Lower leg skin (tissue), 4 donors: ENCODE measurements around the gene DLGAP1. TPM values are rescaled to one million over a fixed set of nuclear protein-coding genes. Genes with fewer than 3 reads are reported as not detected.

Source experiments
- DNase-seq, 2 donors: peaks; one replicate each; pipeline ENCODE4 v3.0.0-alpha.2; 2019; ENCODE audit warnings: low spot score in 2 of 2
- H3K4me3 ChIP-seq: fragments of 200-600 bp; sonication (generic); 2 replicates; pipeline ENCODE4 v1.5.1; 2017; ENCODE audit warnings: mild to moderate bottlenecking, low read depth; ENCODE audit not compliant: poor library complexity, severe bottlenecking
- POLR2A ChIP-seq, 2 donors: fragments of 450-650 bp; IDR thresholded peaks; one replicate each; pipeline ENCODE4 v1.6.1; 2016 to 2017; ENCODE audit warnings: antibody characterized with exemption in 2 of 2, mild to moderate bottlenecking in 1 of 2, moderate library complexity in 1 of 2
- WGBS, 2 donors: methylation state at CpG; one replicate each; pipeline ENCODE4 v1.1.5; 2018; 5-methylcytosine and 5-hydroxymethylcytosine counted together
- intact Hi-C: fragments of 100-400 bp; cut with DNase I; formaldehyde crosslinking; loops from one replicate; pipeline ENCODE4 v1.15.0; 2023; ENCODE audit warnings: low total_unique reads
- total RNA-seq, 4 donors: library from RNA; depleted of rRNA; stranded (reverse); fragments of >200 nt; gene quantifications; one replicate each; pipeline ENCODE4 v1.1.0, GENCODE V29; 2016
- TF ChIP-seq, protein P1 (sequence below), 3 donors: fragments of 450-650 bp; IDR thresholded peaks; one replicate each; pipeline ENCODE4 v1.5.1; 2016; ENCODE audit warnings: antibody characterized with exemption in 3 of 3, mild to moderate bottlenecking in 3 of 3, moderate library complexity in 2 of 3

Gene DLGAP1
- total RNA-seq, 4 donors from 2014 or later: 0.34 to 1.3 (median 0.82) TPM

DNA sequence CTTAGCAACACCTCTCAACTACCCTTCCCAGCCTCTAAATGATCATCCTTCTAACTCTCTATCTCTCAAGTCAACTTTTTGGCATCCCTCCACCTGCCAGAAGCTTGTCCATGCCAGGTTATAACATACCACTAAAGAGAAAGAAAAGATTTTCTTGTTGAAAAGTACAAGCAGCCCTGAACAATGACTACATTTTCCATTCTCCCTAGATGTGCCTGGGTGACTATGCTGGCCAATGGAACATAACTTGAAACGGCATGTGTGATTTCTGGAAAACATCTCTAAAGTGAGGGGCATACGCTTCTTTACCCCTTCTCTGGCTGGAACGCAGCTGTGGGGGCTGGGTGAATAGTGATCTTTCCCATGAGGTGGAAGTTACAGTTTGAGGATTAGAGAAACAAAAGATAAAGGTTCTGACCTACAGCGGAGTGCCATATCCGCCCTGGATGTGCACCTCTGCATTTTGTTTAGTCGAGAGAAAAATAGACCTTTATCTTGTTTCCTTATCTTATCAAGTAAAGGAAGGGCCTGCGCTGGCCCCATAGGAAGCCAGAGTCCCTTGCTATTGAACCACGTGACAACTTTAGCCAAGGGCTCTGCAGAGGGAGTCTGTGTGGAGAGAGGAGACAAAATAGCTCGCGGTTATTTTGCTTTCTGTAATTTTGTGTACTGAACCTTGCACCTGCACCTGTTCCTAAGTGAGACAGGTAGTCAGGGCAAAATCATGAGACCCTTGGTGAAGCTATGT lies 568.4 kb downstream of the DLGAP1 start:
- DNase-seq: no peak
- no peak overlapping the region for H3K4me3 ChIP-seq
- intact Hi-C loops: no loop called here
- TF ChIP-seq, protein P1, sequence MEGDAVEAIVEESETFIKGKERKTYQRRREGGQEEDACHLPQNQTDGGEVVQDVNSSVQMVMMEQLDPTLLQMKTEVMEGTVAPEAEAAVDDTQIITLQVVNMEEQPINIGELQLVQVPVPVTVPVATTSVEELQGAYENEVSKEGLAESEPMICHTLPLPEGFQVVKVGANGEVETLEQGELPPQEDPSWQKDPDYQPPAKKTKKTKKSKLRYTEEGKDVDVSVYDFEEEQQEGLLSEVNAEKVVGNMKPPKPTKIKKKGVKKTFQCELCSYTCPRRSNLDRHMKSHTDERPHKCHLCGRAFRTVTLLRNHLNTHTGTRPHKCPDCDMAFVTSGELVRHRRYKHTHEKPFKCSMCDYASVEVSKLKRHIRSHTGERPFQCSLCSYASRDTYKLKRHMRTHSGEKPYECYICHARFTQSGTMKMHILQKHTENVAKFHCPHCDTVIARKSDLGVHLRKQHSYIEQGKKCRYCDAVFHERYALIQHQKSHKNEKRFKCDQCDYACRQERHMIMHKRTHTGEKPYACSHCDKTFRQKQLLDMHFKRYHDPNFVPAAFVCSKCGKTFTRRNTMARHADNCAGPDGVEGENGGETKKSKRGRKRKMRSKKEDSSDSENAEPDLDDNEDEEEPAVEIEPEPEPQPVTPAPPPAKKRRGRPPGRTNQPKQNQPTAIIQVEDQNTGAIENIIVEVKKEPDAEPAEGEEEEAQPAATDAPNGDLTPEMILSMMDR (IDR thresholded peaks at IDR 0.05): no peak
- no peak for TF ChIP-seq POLR2A (IDR thresholded peaks at IDR 0.05)
- 66 to 75% methylated on average over 10 of the region's 10 CpGs for WGBS, 2 donors

DNA sequence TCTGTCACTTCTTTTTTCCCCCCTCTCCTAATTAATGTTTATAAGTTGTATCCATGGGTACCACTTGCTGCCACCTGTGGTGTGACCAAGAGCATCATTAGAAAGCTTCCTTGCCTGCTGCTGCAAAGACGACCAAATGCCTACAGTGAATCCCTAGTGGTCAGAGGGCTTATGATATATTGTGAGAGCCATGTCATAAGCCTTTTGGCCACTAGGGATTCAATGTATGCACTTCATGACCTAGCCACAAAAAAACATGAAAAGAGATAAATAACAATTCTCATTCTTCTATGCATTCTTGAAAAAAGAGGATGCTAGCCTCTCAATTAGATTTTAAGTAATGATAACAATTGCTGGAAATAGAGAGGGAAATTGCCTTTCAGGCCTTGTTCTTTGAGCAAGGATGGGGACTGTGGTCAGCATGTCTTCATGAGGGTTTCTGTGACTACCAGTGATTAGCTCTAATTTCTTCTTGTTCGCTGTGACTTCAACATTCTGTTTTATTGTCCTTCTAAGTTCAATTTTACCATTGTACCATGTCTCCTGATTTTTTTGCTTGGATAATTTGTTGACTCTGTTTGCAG lies 569.8 kb downstream of the DLGAP1 start:
- intact Hi-C loops: no loop called here
- WGBS, 2 donors: 71 to 82% methylated on average over 2 of the region's 2 CpGs
- TF ChIP-seq POLR2A (IDR thresholded peaks at IDR 0.05): no peak
- TF ChIP-seq, protein P1 (IDR thresholded peaks at IDR 0.05): no peak
- H3K4me3 ChIP-seq: no peak overlapping the region
- DNase-seq: no peak

DNA sequence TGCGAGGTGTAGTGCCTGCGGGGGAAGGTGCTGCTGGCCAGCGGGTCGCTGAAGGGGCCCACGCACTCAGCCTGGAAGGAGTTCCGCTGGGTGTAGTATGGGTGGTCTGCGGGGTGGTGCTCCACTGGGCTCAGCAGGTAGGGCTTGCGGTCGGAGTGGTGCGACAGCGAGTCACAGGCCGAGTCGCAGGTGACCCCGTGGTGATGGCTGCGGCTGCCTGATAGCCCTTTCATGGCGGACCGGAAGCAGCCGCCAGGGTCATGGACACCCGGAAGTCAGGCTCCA lies 575.3 kb downstream of the DLGAP1 start:
- no peak for DNase-seq
- no peak overlapping the region for H3K4me3 ChIP-seq
- intact Hi-C loops: no loop called here
- WGBS, 2 donors: 97 to 99% methylated on average over 13 to 14 of the region's 19 CpGs
- TF ChIP-seq POLR2A (IDR thresholded peaks at IDR 0.05): no peak
- TF ChIP-seq, protein P1 (IDR thresholded peaks at IDR 0.05): no peak

DNA sequence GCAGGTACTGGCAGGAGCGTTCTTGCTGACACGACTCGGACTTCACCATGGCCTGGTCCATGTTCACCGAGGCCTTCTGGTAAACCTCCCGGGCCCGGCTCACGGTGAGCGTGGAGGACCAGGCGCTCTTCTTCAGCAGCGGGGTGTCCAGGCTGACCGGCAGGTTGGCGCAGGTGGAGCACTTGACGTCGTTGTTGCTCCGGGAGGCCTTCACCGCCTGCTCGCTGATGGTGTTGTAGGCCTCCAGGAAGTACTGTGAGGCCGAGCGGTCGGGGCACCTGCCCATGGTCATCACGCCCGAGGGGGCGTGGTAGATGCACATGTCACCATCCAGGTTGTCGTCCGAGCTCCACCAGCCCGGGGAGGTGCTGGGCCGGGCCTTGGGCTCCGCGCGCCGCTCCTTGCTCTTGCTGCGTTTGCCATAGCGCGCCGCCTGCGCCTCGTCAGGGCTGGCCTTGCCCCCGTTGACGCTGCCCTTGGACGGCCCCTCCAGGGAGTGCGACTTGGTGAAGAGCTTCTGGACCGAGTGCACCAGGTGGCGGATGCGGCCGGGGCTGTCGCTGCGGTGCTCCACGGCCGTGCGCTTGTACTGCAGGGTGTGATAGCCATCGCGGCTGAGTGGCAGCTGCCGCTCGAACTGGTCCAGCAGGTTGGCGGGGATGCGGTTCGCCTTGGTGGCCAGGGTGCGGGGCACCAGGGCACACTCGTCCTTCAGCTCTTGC lies 575.8 kb downstream of the DLGAP1 start:
- intact Hi-C loops: no loop called here
- WGBS, 2 donors: 97 to 98% methylated on average over 27 to 56 of the region's 59 CpGs
- TF ChIP-seq, protein P1 (IDR thresholded peaks at IDR 0.05): no peak
- TF ChIP-seq POLR2A (IDR thresholded peaks at IDR 0.05): no peak
- H3K4me3 ChIP-seq: no peak overlapping the region
- no peak for DNase-seq

DNA sequence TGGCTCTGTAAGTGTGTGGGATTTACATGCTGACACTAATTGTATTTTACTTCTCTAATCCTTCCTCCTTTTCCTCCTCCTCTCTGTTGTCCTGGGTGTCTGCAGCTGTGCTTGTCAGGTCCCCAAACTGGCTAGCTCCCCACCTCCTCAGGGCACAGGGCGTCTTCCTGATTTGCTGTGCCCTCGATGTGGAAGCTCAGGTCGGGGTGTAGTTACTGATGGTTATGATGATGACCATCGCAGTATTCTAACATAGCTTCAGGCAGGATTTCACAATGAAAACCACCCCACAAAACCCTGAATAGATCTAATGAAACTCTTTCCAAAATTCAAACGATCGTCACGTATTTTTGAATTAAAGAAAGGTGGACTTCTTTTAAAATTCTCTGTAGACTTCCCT lies 576.7 kb downstream of the DLGAP1 start:
- no peak for DNase-seq
- TF ChIP-seq POLR2A (IDR thresholded peaks at IDR 0.05): no peak
- TF ChIP-seq, protein P1 (IDR thresholded peaks at IDR 0.05): no peak
- 65 to 71% methylated on average over 7 of the region's 7 CpGs for WGBS, 2 donors
- no peak overlapping the region for H3K4me3 ChIP-seq
- intact Hi-C loops: no loop called here
